Measurements from ENCODE around the gene PTTG2. TPM values are rescaled to one million over a fixed set of nuclear protein-coding genes. Genes with fewer than 3 reads are reported as not detected.
A peak's percentile ranks its signal among the peaks of the same experiment; 100 is the strongest.

PTTG2 gene
- total RNA-seq, 1 experiment from 2014 or later = not detected

- Histone ChIP-seq H3K4me3 (ENCODE audit: insufficient read depth, low read depth, low read length) (no peak overlapping the region), H3K36me3 (replicated peaks; ENCODE audit: control insufficient read depth, insufficient read depth, low read length) (no peaks in the 10 kb centered on the region)
These were observed 11.7 kb upstream of the PTTG2 start for GRCh38 chr4:37948542-37948941.

GRCh38 chr4:37949636-37950426 is 10.4 kb upstream of the PTTG2 start:
- DNase-seq = no peak
- H3K36me3 ChIP-seq (replicated peaks; ENCODE audit: control insufficient read depth, insufficient read depth, low read length) = no peaks in the 10 kb centered on the region

More at GRCh38 chr4:37948542-37948941, 11.7 kb upstream of the PTTG2 start:
- no peaks in the 10 kb centered on the region for H3K27me3 ChIP-seq (ENCODE audit: control insufficient read depth, insufficient read depth, low read length)
- no peak for DNase-seq

GRCh38 chr4:37951461-37952352 is 8.5 kb upstream of the PTTG2 start:
- no peaks in the 10 kb centered on the region for H3K27me3 ChIP-seq (ENCODE audit: control insufficient read depth, insufficient read depth, low read length)
- H3K36me3 ChIP-seq (replicated peaks; ENCODE audit: control insufficient read depth, insufficient read depth, low read length) = no peaks in the 10 kb centered on the region
- no peak overlapping the region for H3K4me3 ChIP-seq (ENCODE audit: insufficient read depth, low read depth, low read length)
- DNase-seq = no peak

More at GRCh38 chr4:37949636-37950426, 10.4 kb upstream of the PTTG2 start:
- Histone ChIP-seq H3K27me3 (ENCODE audit: control insufficient read depth, insufficient read depth, low read length) (no peaks in the 10 kb centered on the region), H3K4me3 (ENCODE audit: insufficient read depth, low read depth, low read length) (no peak overlapping the region)

- H3K4me3 ChIP-seq (ENCODE audit: insufficient read depth, low read depth, low read length) = no peak overlapping the region
- H3K27me3 ChIP-seq (ENCODE audit: control insufficient read depth, insufficient read depth, low read length) = no peaks in the 10 kb centered on the region
- H3K36me3 ChIP-seq (replicated peaks; ENCODE audit: control insufficient read depth, insufficient read depth, low read length) = no peaks in the 10 kb centered on the region
- DNase-seq = no peak
These were observed 7.0 kb upstream of the PTTG2 start for GRCh38 chr4:37953156-37953555.

- no peak overlapping the region for H3K4me3 ChIP-seq (ENCODE audit: insufficient read depth, low read depth, low read length)
- H3K27me3 ChIP-seq (ENCODE audit: control insufficient read depth, insufficient read depth, low read length) = no peaks in the 10 kb centered on the region
- H3K36me3 ChIP-seq (replicated peaks; ENCODE audit: control insufficient read depth, insufficient read depth, low read length) = no peaks in the 10 kb centered on the region
- no peak for DNase-seq
These were observed 6.4 kb upstream of the PTTG2 start for GRCh38 chr4:37953620-37954293.

- Histone ChIP-seq H3K4me3 (ENCODE audit: insufficient read depth, low read depth, low read length) (no peak overlapping the region), H3K27me3 (ENCODE audit: control insufficient read depth, insufficient read depth, low read length) (no peaks in the 10 kb centered on the region), H3K36me3 (replicated peaks; ENCODE audit: control insufficient read depth, insufficient read depth, low read length) (no peaks in the 10 kb centered on the region)
- DNase-seq = no peak
These were observed 3.3 kb upstream of the PTTG2 start for GRCh38 chr4:37956941-37957340.

GRCh38 chr4:37958932-37959331 is 1.3 kb upstream of the PTTG2 start:
- no peak for DNase-seq
- H3K36me3 ChIP-seq (replicated peaks; ENCODE audit: control insufficient read depth, insufficient read depth, low read length) = no peaks in the 10 kb centered on the region
- no peaks in the 10 kb centered on the region for H3K27me3 ChIP-seq (ENCODE audit: control insufficient read depth, insufficient read depth, low read length)
- H3K4me3 ChIP-seq (ENCODE audit: insufficient read depth, low read depth, low read length) = no peak overlapping the region

GRCh38 chr4:37960679-37961450 is 667 bp downstream of the PTTG2 start:
- DNase-seq = no peak
- Histone ChIP-seq H3K27me3 (ENCODE audit: control insufficient read depth, insufficient read depth, low read length) (no peaks in the 10 kb centered on the region), H3K4me3 (ENCODE audit: insufficient read depth, low read depth, low read length) (no peak overlapping the region), H3K36me3 (replicated peaks; ENCODE audit: control insufficient read depth, insufficient read depth, low read length) (no peaks in the 10 kb centered on the region)

GRCh38 chr4:37964734-37965457 is 4.7 kb downstream of the PTTG2 start:
- no peak for DNase-seq
- no peak overlapping the region for H3K4me3 ChIP-seq (ENCODE audit: insufficient read depth, low read depth, low read length)
- H3K27me3 ChIP-seq (ENCODE audit: control insufficient read depth, insufficient read depth, low read length) = no peaks in the 10 kb centered on the region
- no peaks in the 10 kb centered on the region for H3K36me3 ChIP-seq (replicated peaks; ENCODE audit: control insufficient read depth, insufficient read depth, low read length)

- no peaks in the 10 kb centered on the region for H3K36me3 ChIP-seq (replicated peaks; ENCODE audit: control insufficient read depth, insufficient read depth, low read length)
- no peak overlapping the region for H3K4me3 ChIP-seq (ENCODE audit: insufficient read depth, low read depth, low read length)
- H3K27me3 ChIP-seq (ENCODE audit: control insufficient read depth, insufficient read depth, low read length) = no peaks in the 10 kb centered on the region
- no peak for DNase-seq
These were observed 5.8 kb downstream of the PTTG2 start for GRCh38 chr4:37966044-37966443.

GRCh38 chr4:37967736-37968135 is 7.5 kb downstream of the PTTG2 start:
- Histone ChIP-seq H3K36me3 (replicated peaks; ENCODE audit: control insufficient read depth, insufficient read depth, low read length) (no peaks in the 10 kb centered on the region), H3K4me3 (ENCODE audit: insufficient read depth, low read depth, low read length) (no peak overlapping the region), H3K27me3 (ENCODE audit: control insufficient read depth, insufficient read depth, low read length) (no peaks in the 10 kb centered on the region)
- DNase-seq = no peak

- no peak overlapping the region for H3K4me3 ChIP-seq (ENCODE audit: insufficient read depth, low read depth, low read length)
These were observed 8.5 kb downstream of the PTTG2 start for GRCh38 chr4:37968747-37969146.

GRCh38 chr4:37970702-37971101 is 10.5 kb downstream of the PTTG2 start:
- Histone ChIP-seq H3K4me3 (ENCODE audit: insufficient read depth, low read depth, low read length) (no peak overlapping the region), H3K36me3 (replicated peaks; ENCODE audit: control insufficient read depth, insufficient read depth, low read length) (no peaks in the 10 kb centered on the region), H3K27me3 (ENCODE audit: control insufficient read depth, insufficient read depth, low read length) (no peaks in the 10 kb centered on the region)
- peak; percentile 46 for DNase-seq

More at GRCh38 chr4:37968747-37969146, 8.5 kb downstream of the PTTG2 start:
- H3K36me3 ChIP-seq (replicated peaks; ENCODE audit: control insufficient read depth, insufficient read depth, low read length) = no peaks in the 10 kb centered on the region
- no peaks in the 10 kb centered on the region for H3K27me3 ChIP-seq (ENCODE audit: control insufficient read depth, insufficient read depth, low read length)
- DNase-seq = no peak

Data from H7 (cell line).